GM18951 (cell line): ENCODE measurements around the gene ABHD2.
"Not testable (repeated sequence)": the region's sequence is repeated elsewhere in the genome, so short reads cannot be mapped to it uniquely, and the experiment has no call there.

Experiments used
- POLR2A ChIP-seq: IDR thresholded peaks from 4 replicates; pipeline ENCODE4 v1.6.1; 2011; ENCODE audit warnings: mild to moderate bottlenecking; ENCODE audit not compliant: insufficient read length, insufficient read depth; ENCODE audit errors: extremely low read depth
- in situ Hi-C: fragments of 300-500 bp; cut with MboI; formaldehyde crosslinking; loops from one replicate; pipeline ENCODE4 v1.12.0; 2022; ENCODE audit warnings: low sequenced_read_pairs, mixed read lengths, inconsistent platforms; ENCODE audit not compliant: unreplicated experiment

The ABHD2 gene

DNA sequence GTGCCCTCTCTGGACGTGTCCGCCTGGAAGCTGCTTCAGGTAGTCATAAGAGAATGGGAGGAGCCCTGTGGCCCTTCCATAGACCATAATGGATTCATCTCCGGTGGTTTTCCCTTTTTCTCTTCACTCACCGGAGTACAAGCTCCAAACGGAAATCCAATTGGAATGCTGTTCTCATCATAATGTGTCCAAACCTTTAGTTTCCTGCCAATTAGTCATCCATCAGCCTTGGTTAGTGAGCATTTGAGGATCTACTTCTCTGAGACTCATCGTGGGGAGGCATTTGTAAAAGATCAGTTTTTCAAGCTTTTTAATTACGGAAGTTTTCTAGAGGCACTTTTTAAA, 34.9 kb downstream of the ABHD2 start:
- in situ Hi-C loops, result no loop called here
- TF ChIP-seq POLR2A, result no peak

DNA sequence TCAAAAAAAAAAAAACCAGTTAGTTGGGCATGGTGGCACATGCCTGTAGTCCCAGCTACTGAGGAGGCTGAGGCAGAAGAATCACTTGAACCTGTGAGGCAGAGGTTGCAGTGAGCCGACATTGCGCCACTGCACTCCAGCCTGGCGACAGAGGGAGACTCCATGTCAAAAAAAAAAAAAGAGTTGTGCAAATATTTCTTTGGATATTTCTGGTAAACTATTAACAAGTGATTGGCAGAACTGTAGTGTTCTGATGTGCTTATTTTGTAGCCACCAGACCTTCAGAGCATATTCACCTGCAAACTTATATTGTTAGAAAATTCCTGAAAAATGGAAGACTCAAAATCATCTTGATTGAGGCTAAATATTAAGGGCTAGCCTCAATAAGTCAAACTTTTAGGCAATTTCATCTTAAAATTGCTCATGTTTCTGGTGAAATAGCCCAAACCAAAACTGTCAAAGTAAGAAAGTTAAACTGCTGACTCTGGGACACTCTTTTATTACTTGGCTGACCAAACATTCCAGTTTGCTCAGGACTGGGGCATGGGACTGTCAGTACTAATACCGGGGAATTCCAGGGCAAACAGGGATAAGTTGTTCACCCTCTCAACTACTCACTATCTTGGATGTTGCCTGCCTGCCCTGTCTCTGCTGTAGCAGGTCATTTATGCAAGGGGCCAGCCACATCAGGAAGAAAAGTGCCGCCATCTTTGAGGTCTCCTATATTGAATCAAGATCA, 37.0 kb downstream of the ABHD2 start:
- no peak for TF ChIP-seq POLR2A

DNA sequence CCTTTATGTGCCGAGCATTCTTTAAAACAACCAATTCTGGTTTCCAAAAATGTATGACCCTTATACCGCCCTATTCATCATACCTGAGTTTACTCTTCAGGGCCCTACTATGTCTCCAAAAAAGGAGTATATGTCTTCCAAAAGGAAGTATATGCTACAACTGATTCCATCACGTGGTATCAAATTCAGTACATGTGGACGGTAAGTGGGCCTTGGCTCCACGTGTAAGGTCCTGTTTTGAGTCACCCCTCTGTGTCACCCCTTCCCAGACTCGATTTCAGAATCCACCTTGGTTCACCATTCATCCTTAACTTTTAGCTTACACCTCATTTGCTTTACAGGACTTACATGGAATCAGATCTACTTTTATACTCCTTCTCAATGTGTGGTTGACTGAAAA, 37.8 kb downstream of the ABHD2 start:
- no peak for TF ChIP-seq POLR2A
- in situ Hi-C loops, result no loop called here

More for the DNA sequence above, 37.0 kb downstream of the ABHD2 start:
- in situ Hi-C loops, result no loop called here

DNA sequence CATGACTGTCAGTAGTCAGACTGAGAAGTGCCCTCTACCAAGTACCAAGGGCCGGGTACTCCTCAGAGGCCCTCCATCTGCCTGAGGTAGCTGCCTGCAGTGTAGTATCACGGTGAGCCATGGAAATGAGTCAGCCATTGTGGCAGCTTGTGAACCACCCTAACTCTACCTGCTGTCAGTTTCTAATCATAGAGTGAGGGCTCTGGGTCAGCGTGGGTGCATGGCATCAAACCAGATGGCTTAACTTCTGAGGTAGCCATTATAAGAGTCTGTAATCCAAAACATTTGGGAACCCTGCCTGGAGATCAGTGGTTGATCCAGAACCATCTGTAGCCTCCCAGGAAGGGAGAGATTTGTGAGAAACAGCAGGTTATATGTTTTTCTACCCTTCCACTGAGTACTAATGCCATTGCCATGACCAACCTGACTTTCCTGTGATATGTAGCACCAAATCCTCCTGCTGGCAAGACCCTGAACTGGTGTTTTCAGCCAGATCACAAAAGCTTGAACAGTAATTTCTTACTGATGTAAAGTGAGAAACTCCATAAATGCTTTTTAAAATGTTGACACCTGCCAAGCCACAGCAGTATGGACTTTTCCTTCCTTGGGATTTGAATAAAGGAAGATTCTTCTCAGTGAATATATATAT, 38.9 kb downstream of the ABHD2 start:
- TF ChIP-seq POLR2A, result no peak
- in situ Hi-C loops, result no loop called here

DNA sequence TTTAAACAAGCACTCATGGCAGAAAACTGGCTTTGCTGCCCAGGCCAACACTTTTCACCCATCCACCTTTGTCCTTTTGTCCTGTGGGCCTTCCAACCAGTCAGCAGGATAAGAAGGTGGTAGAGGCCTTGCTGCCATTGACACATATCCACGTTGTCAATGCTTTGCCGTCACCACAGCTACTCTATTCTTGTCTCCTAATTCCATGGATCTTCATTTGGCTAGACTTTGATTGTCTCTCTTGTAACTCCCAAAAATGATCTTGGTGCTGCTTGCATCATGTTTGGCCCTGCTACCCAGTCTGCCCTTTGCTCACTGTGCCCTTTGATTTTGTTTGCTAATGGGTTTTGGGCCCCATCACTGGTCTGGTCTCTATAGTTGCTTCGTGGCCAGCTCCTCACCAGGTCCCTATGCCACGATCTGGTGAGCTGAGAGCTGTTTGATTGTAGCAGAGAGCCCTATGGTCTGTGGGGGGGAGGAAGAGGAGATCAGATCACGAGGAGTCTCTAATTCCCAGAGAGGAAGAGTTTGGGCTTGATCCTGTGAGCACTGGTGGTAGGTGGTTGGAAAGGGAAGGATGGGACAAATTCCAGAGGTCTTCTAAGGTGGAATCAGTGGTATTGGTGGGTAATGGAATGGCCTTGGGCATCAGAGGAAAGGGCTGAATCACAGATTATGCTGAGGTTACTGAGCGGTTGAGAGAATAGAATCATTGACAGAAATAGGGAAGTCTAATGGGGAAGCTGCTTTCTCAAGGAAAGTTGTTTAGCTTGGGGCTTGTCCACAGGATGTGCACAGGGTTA, 40.3 kb downstream of the ABHD2 start:
- no peak for TF ChIP-seq POLR2A
- in situ Hi-C loops, result no loop called here

DNA sequence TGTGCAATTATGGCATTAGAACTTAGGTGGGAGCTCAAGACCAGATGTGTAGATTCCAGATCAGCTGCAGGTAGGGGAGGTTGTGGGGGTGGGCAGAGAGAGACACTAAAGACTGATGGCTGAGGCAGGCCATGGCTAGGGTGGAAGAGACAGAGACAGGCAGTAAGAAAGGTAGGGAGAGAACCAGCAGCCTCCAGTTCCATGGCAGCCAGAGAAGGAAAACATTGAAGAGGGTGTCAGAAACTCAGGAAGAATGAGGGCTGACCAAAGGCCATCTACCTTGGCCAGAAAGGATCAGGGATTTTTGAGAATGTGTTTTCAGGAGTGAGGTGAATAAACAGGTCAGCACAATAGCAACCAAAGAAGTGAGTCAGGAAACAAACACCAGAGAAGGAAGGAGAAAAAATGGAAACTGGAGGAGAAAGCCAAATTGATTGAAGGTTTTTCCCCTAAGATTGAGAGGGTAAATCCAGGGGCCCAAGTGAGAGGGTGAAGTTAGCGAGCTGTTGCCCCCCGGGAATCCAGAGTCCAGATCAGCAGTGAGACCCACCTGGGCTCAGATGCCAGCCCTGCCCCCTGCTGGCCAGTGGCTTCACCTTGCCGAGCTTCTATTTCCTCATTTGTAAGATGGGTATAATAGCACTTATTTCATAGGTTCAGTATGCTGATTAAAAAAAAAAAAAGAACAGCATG, 41.0 kb downstream of the ABHD2 start:
- TF ChIP-seq POLR2A, result no peak
- in situ Hi-C loops, result no loop called here

DNA sequence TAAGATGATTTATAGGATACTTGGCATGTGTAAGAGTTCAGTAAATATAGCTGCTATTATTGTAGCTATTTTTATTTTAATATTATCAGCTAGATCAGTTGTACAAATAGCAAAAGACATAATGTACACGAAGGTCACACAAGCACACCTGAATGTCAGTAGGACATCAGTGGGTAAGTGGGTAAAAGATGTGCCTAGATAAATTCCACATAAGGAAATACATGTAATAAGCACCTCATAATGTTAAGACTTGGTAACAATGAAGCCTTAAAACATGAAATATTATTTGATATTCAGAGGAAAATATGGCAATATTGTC, 41.5 kb downstream of the ABHD2 start:
- TF ChIP-seq POLR2A, result no peak
- in situ Hi-C loops, result no loop called here

DNA sequence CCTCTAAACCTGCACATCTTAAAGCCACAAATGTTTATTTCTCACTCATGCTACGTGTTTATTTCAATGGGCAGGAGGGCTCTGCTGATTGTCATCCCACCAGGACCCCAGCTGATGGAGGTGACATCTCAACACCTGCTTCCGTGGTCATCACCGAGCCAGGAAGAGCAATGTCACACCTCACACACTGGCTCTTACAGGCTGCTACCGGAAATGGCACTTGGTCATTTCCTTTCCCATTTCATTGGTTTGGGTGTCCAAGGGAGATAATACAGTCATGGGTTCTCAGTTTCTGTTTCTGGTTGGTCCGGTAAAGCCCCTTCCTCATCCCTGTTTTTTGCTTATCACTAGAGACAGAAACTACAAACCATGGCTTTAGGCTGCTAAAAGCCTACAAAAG, 41.9 kb downstream of the ABHD2 start:
- TF ChIP-seq POLR2A, result no peak
- in situ Hi-C loops, result no loop called here

DNA sequence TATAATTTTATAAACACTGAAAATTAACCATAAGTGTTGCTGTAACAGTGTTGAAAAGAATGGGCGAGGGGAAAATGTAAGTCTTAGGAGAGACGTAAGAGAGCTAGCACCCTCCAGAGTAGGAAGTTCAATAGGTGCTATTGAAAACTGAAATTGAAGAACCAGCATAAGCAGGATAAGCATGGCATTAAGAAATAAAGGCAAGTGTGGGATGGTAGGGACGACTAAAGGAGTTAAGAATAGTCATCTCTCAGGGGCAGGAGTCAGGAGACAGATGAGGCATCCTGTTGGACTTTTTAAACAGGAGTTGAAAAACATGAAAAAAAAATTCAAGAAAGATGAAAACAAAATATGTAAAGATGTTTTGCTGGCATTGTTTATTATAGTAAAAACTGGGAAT, 43.5 kb downstream of the ABHD2 start:
- in situ Hi-C loops, result no loop called here
- no peak for TF ChIP-seq POLR2A

DNA sequence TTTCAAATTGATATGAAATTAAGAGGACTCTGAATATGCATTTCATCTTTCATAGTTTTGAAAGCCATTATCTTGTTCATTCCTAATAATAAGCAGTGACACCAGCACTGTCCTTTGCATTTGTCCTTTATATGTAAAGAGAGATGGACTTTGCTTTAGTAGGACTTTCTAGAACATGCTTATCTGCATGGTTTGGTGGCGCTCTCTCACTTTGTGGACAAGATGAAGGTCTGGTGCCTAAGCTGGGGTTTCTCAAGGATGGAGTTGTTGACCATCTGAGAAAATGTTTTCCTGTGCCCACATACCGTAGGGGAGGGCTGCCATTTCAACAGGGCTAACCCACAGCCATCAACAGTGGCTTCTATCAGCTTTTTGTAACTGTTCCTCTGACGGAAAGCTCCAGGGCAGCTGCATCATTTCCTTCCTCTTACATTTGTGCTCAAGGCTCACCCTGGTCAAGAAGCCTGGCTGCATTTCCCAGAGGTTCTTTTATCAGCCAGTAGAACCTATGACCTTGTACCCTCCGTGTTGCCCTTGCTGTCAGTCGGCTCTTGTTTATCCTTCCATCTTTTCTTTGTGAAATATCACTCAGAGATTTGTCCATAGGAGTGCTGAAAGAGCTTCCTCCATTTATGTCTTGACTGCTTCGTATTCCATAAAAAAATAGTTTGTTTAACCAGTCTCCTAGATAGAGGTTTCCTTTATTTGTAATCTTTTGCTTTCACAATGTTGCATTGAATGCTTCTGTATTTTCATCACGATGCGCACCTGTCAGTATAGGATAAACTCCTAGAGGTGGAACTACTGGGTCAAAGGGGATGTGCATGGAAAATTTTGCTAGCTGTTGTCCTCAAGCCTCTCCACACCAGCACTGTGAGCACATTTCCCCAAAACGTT, 44.6 kb downstream of the ABHD2 start:
- no peak for TF ChIP-seq POLR2A
- in situ Hi-C loops, result no loop called here

DNA sequence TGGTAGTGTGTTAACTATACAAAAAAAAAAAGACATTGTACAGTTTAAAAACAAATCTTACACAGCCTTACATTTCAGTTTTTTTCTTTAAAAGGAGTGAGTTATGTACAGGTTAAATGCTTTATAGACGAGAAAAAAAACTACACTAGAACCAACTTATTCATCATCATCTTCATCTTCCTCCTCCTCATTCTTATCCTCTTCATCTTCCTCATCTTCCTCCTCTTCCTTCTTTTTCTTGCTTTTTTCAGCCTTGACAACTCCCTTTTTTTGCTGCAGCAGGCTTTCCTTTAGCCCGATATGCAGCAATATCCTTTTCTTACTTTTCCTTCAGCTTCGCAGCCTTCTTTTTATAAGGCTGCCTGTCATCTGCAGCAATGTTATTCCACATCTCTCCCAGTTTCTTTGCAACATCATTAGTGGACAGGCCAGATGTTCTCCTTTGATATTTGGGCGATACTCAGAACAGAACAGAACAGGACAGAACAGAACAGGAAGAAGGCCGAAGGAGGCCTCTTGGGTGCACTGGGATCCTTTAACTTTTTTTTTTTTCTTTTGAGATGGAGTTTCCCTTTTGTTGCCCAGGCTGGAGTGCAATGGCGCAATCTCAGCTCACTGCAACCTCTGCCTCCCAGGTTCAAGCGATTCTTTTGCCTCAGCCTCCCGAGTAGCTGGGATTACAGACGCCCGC, 47.3 kb downstream of the ABHD2 start:
- in situ Hi-C loops, result not testable (repeated sequence)
